Calu3 (cell line): Measurements from ENCODE around the gene CAPRIN2. TPM values are rescaled to one million over a fixed set of nuclear protein-coding genes. Genes with fewer than 3 reads are reported as not detected.

Source experiments
- BruUV-seq: library from RNA; stranded (reverse); fragments of 400-500 nt; replicated peaks from 2 replicates; lab custom pipeline; 2021; lab: Mats Ljungman, UMichigan
- CTCF ChIA-PET: fragments of 300-600 bp; sonication (Branson Sonifier 250); formaldehyde crosslinking; loops from one replicate; lab custom pipeline; 2022; ENCODE audit warnings: antibody characterized with exemption; lab: Charles Lee
- DNase-seq: peaks from one replicate; pipeline ENCODE4 v3.0.0; 2022
- H3K27ac Mint-ChIP-seq: one replicate; pipeline ENCODE4 v1.8.0; 2022; ENCODE audit warnings: mixed read lengths; ENCODE audit not compliant: unreplicated experiment
- H3K27me3 Mint-ChIP-seq: one replicate; pipeline ENCODE4 v1.8.0; 2022; ENCODE audit warnings: mixed read lengths; ENCODE audit not compliant: unreplicated experiment
- H3K36me3 Mint-ChIP-seq: one replicate; pipeline ENCODE4 v1.8.0; 2022; ENCODE audit warnings: mild to moderate bottlenecking, moderate library complexity, mixed read lengths; ENCODE audit not compliant: insufficient read depth, unreplicated experiment
- H3K4me1 Mint-ChIP-seq: one replicate; pipeline ENCODE4 v1.8.0; 2022; ENCODE audit warnings: mild to moderate bottlenecking, low read depth, mixed read lengths; ENCODE audit not compliant: unreplicated experiment
- H3K4me3 Mint-ChIP-seq: one replicate; pipeline ENCODE4 v1.8.0; 2022; ENCODE audit warnings: mild to moderate bottlenecking, low read depth, moderate library complexity, mixed read lengths; ENCODE audit not compliant: unreplicated experiment
- H3K9me3 Mint-ChIP-seq: one replicate; pipeline ENCODE4 v1.8.0; 2022; ENCODE audit warnings: low read depth, mixed read lengths; ENCODE audit not compliant: unreplicated experiment
- CTCF ChIP-seq: fragments of 200-600 bp; IDR thresholded peaks from one replicate; pipeline ENCODE4 v1.8.0; 2022; ENCODE audit warnings: antibody characterized with exemption; ENCODE audit not compliant: unreplicated experiment
- intact Hi-C: fragments of 100-400 bp; cut with micrococcal nuclease; formaldehyde crosslinking; loops from one replicate; pipeline ENCODE4 v1.10.0; 2022; ENCODE audit not compliant: unreplicated experiment
- total RNA-seq: library from RNA; stranded (reverse); gene quantifications from 2 replicates; pipeline ENCODE4 v1.2.3, GENCODE V29; 2022

CAPRIN2 gene
- total RNA-seq, 1 experiment from 2014 or later, result 52.2 TPM

- no peak for TF ChIP-seq CTCF
- Mint-ChIP-seq H3K4me1 (peaks cover 8% of the 10 kb centered on the region), H3K9me3 (no peaks in the 10 kb centered on the region), H3K4me3 (no peak overlapping the region), H3K36me3 (peaks cover 9% of the 10 kb centered on the region), H3K27me3 (no peaks in the 10 kb centered on the region), H3K27ac (no peak overlapping the region)
- intact Hi-C loops, result no loop called here
- CTCF ChIA-PET, result no interaction called here
- no TSS peak for BruUV-seq
- no peak for DNase-seq
These were observed 93.5 kb downstream of the CAPRIN2 start for GRCh38 chr12:30661210-30661609.

Other genes starting within 250 kb of the CAPRIN2 start
- 40.1 and 44.1 TPM in 2 replicates for gene IPO8, start 59.1 kb downstream of the CAPRIN2 start, total RNA-seq
- gene TSPAN11, start 171.8 kb upstream of the CAPRIN2 start, total RNA-seq, result not detected in 2 replicates